Mucosa of rectum (tissue), 2 donors: ENCODE data around the gene TMC4.
"Not testable (repeated sequence)": the region's sequence is repeated elsewhere in the genome, so short reads cannot be mapped to it uniquely, and the experiment has no call there.

Source experiments
- H3K27ac ChIP-seq, 2 donors: one replicate each; pipeline ENCODE4 v1.7.0; 2013; ENCODE audit warnings: inconsistent platforms in 2 of 2, low read depth in 2 of 2, low read length in 2 of 2
- H3K27me3 ChIP-seq, 2 donors: one replicate each; pipeline ENCODE4 v1.7.0; 2013; ENCODE audit warnings: low read length in 2 of 2; ENCODE audit not compliant: control insufficient read depth in 2 of 2, insufficient read depth in 2 of 2
- H3K36me3 ChIP-seq, 2 donors: one replicate each; pipeline ENCODE4 v1.7.0; 2013; ENCODE audit warnings: low read length in 2 of 2; ENCODE audit not compliant: control insufficient read depth in 2 of 2, insufficient read depth in 2 of 2
- H3K4me1 ChIP-seq, 2 donors: one replicate each; pipeline ENCODE4 v1.7.0; 2013; ENCODE audit warnings: low read length in 2 of 2, mild to moderate bottlenecking in 1 of 2; ENCODE audit not compliant: control insufficient read depth in 2 of 2, insufficient read depth in 2 of 2
- H3K4me3 ChIP-seq, 2 donors: one replicate each; pipeline ENCODE4 v1.7.0; 2013; ENCODE audit warnings: low read length in 2 of 2
- H3K9ac ChIP-seq, 2 donors: one replicate each; pipeline ENCODE4 v1.7.0; 2013; ENCODE audit warnings: low read length in 2 of 2, low read depth in 1 of 2, mild to moderate bottlenecking in 1 of 2
- H3K9me3 ChIP-seq, 2 donors: one replicate each; pipeline ENCODE4 v1.7.0; 2013; ENCODE audit warnings: low read length in 2 of 2; ENCODE audit not compliant: control insufficient read depth in 2 of 2
- donor health status: healthy.
- donor health status: Normal muscosa, but diverticular disease.

TMC4 gene, protein sequence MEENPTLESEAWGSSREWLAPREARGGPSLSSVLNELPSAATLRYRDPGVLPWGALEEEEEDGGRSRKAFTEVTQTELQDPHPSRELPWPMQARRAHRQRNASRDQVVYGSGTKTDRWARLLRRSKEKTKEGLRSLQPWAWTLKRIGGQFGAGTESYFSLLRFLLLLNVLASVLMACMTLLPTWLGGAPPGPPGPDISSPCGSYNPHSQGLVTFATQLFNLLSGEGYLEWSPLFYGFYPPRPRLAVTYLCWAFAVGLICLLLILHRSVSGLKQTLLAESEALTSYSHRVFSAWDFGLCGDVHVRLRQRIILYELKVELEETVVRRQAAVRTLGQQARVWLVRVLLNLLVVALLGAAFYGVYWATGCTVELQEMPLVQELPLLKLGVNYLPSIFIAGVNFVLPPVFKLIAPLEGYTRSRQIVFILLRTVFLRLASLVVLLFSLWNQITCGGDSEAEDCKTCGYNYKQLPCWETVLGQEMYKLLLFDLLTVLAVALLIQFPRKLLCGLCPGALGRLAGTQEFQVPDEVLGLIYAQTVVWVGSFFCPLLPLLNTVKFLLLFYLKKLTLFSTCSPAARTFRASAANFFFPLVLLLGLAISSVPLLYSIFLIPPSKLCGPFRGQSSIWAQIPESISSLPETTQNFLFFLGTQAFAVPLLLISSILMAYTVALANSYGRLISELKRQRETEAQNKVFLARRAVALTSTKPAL

DNA sequence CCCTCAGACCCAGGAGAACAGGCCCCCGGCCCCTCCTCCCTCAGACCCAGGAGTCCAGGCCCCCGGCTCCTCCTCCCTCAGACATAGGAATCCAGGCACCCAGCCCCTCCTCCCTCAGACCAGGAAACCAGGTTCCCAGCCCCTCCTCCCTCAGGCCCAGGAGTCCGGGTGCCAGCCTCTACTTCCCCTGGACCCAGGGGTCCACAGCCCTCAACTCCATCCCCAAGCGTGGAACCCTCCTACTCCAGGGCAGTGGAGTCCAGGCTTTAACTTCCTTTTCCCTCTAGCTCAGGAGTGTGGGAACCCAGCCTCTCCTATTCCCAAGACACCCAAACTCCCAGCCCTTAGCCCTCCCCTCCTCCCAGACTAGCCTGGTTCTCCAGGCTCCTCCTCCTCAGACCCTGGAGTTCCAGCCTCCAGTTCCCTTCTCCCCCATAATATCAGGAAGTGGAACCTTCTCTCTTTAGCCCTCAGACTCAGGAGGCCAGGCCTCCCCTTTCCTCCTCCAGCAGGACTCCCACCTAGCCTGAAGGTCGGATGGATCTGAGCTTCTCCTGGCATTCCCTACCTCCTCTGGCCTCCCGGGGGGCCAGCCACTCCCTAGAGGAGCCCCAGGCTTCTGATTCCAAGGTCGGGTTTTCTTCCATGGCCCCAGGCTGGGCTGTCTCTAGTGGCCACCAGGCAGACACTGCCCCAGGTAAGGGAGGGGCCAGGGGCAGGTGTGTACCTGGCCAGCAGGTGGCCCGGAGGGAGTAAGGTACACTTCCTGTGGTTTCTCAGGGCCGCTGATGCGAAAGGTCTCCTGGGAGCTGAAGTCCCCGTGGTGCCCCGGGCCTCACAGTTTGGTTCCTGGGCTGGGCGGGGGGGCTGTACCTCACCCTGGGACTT lies at the start of gene TMC4:
Gene TMC4 (minus strand): TSS at position 690 of the 888 bp plus-strand sequence. CDS start 43 bp downstream, at position 647.
- Histone ChIP-seq H3K27ac (peak within 1 kb of the TSS; percentile 89 to 91), H3K9ac (peak within 1 kb of the TSS; percentile 87 to 96), H3K27me3 (no peaks in the 10 kb centered on the region), H3K4me1 (peaks cover 3 to 9% of the 10 kb centered on the region in 2 donors), H3K36me3 (no peaks in the 10 kb centered on the region), H3K4me3 (peak within 1 kb of the TSS; percentile 74 to 83), H3K9me3 (no peaks in the 10 kb centered on the region)

DNA sequence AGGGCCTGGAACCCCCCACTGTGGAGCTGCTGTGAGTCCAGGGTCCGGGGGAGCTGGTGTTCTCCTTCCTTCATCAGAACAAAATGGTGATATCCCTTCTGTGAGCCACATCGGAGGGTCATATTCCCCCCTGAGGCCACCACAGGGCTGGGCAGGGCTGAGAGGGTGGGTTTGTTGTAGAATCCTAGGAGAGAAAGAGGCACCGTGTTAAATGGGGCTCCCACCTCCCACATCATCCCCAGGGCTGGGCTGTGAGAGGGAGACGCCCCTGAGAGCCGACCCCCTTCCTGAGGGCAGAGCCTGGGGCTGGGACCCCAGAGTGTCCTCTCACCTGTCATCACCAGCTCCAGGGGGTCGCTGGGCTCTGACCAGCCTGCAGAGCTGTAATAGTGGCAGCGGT lies 49.0 kb upstream of the TMC4 start:
- H3K4me1 ChIP-seq, H3K9me3 ChIP-seq, H3K9ac ChIP-seq, H3K4me3 ChIP-seq, H3K27ac ChIP-seq, H3K36me3 ChIP-seq, H3K27me3 ChIP-seq: not testable (repeated sequence)

DNA sequence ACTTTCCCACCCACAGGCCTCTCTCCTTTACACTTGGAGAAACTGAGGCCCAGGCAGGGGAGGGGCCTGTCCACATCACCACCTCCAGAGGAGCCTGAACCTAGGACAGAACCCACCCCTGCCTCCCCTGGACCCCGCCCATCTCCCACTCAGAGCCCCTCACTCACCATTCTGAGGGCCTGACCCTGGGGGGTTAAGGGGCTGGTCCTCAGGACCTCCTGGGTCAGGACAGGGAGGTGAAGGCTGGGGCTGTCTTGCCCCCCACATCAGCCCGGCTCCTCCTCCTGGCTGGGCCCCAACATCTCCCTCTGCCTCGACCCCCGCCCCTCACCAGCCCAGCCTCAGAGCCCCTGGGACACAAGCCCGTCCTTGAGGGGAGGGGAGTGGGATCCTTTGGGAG lies 46.7 kb upstream of the TMC4 start:
- not testable (repeated sequence) for H3K27ac ChIP-seq, H3K9ac ChIP-seq, H3K27me3 ChIP-seq, H3K4me1 ChIP-seq, H3K36me3 ChIP-seq, H3K9me3 ChIP-seq, H3K4me3 ChIP-seq

DNA sequence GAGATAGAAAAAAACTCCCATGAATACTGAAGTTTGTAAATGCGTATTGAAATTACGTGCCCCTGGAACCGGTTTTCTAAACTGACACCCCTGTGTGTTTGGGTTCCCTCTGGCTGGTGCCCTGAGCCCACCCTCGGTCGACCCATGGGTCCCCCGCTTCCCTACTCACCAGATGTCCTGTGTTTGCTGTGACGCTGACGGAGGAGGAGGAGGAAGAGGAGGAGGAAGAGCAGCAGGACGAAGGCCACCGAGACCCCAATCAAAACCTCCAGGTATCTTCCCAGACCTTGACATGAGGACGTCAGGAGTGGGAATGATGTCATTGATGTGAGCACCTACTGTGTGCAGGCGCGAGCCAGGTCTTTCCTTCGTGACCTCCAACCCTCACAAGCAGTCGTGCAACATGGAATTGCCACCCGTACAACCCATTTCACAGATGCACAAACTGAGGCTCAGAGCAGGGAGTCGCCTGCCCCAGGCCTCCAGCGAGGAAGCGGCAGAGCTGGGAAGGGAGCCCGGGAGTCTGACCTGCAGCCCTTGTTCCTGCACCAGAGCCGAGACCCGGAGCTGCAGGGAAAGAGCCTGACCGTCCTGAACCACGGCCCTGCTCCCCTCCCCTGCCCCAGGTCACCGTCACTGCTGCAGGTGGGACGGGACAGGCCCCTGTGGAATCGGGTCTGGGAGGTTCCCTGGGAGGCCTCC lies 46.2 kb upstream of the TMC4 start:
- Histone ChIP-seq H3K27ac (no peak overlapping the region), H3K4me1 (no peaks in the 10 kb centered on the region), H3K27me3 (no peaks in the 10 kb centered on the region), H3K9ac (no peak overlapping the region), H3K36me3 (no peaks in the 10 kb centered on the region), H3K9me3 (no peaks in the 10 kb centered on the region), H3K4me3 (no peak overlapping the region)

DNA sequence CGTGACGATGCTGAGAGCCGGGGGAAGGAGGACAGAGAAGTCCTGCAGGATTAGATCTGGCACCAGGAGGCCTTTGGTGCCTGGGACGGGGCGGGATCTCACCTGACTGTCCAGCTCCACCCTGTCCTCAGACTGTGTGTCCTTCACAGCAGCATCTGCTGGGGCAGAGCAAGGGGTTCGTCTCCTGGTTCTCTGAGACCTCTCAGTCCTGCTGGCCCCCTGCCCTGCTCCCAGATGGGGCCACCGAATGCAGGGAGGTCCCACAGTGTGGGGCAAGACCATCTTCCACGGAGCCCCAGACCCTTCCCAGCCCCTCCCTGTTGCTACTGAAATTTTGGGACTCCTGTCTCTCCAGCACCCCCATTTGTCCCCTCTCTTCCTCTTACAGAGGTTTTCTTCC lies 45.3 kb upstream of the TMC4 start:
- no peaks in the 10 kb centered on the region for H3K27me3 ChIP-seq
- no peak overlapping the region for H3K9ac ChIP-seq
- H3K4me3 ChIP-seq: no peak overlapping the region
- H3K9me3 ChIP-seq: no peaks in the 10 kb centered on the region
- H3K27ac ChIP-seq: no peak overlapping the region
- H3K36me3 ChIP-seq: no peaks in the 10 kb centered on the region
- H3K4me1 ChIP-seq: no peaks in the 10 kb centered on the region

DNA sequence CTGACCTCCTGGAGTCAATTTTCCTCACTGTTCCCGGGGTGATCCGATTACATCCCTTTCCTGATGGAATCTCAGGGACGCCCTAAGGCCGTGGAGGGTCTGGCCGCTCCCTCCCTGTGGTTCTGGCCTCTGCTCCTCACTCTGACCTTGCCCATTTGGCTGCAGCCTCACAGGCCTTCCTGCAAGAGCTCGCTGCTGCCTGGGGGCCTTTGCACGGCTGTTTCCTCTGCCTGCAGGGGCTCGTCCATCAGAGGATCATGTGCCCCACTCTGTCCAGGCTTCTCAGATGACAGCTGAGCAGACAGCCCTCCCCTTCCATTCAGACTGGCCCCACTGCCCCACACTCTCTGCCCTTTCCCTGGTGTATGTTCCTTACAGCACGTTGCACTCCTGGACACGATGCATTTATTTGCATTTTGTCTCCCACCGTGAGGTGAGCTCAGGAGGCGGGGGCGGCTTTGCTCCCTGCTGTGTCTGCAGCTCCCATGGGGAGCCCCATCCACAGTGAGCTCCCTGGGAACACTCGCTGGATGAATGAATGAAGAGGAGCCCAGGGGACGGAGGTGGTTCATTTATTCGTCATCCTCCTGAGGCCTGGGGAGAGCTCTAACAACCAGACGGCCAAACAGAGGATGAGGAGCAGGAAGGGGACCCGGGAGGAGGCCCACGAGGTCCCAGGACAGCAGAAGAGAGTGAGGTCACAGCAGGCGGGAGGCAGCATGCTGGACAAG lies 44.7 kb upstream of the TMC4 start:
- H3K9ac ChIP-seq, H3K27ac ChIP-seq, H3K9me3 ChIP-seq, H3K27me3 ChIP-seq, H3K4me3 ChIP-seq, H3K4me1 ChIP-seq, H3K36me3 ChIP-seq: not testable (repeated sequence)

DNA sequence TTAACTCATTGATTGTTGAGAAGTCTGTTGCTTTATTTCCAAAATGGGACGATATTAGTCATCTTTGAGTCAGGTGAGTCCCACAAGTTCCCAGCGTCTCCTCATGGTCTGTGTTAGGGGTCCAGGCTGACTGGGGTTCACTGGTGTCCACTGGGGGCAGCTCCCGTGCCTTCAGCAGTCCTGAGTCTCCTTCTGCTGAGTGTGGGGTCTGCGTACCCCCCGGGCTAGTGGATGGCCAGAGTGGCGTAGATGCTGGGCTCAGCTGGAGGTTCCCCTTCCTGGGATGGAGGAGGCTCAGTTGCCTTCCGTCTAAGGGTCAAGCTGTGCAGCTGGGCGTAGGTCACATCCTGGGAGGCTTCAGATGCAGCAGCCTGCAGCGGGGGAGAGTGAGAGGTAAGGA lies 43.9 kb upstream of the TMC4 start:
- Histone ChIP-seq H3K27me3 (no peaks in the 10 kb centered on the region), H3K4me3 (no peak overlapping the region), H3K9ac (no peak overlapping the region), H3K9me3 (no peaks in the 10 kb centered on the region), H3K36me3 (no peaks in the 10 kb centered on the region), H3K27ac (no peak overlapping the region), H3K4me1 (no peaks in the 10 kb centered on the region)

DNA sequence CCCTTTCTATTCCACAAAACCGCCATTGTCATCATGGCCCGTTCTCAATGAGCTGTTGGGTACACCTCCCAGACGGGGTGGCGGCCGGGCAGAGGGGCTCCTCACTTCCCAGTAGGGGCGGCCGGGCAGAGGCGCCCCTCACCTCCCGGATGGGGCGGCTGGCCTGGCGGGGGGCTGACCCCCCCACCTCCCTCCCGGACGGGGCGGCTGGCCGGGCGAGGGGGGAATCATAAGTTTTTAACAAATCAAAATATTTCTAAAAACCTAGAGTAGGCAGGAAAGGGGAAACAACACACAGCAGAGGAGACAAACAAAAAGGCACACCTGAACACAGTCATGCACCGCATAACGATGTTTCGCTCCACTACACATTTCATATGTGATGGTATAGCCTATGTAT lies 41.8 kb upstream of the TMC4 start:
- H3K4me3 ChIP-seq: not testable (repeated sequence)

DNA sequence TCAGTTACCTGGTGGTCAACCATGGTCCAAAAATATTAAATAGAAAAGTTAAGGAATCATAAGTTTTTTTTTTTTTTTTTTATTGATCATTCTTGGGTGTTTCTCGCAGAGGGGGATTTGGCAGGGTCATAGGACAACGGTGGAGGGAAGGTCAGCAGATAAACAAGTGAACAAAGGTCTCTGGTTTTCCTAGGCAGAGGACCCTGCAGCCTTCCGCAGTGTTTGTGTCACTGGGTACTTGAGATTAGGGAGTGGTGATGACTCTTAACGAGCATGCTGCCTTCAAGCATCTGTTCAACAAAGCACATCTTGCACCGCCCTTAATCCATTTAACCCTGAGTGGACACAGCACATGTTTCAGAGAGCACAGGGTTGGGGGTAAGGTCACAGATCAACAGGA lies 41.3 kb upstream of the TMC4 start:
- H3K9ac ChIP-seq, H3K9me3 ChIP-seq, H3K27ac ChIP-seq, H3K36me3 ChIP-seq, H3K4me3 ChIP-seq, H3K27me3 ChIP-seq: not testable (repeated sequence)
- H3K4me1 ChIP-seq: peaks cover 20 to 22% of the 10 kb centered on the region in 2 donors

More for the DNA sequence above, 41.8 kb upstream of the TMC4 start:
- H3K36me3 ChIP-seq, H3K27me3 ChIP-seq, H3K9ac ChIP-seq, H3K9me3 ChIP-seq, H3K27ac ChIP-seq: not testable (repeated sequence)
- peaks cover 15 to 17% of the 10 kb centered on the region in 2 donors for H3K4me1 ChIP-seq
